Endothelial cell of umbilical vein (primary cell): ENCODE measurements around the gene PAX8.

Experiments
- CTCF ChIP-seq, 2 donors: IDR thresholded peaks; 1 replicate in 1 of 2; 2 replicates in 1 of 2; pipeline ENCODE4 v1.5.1; 2011; ENCODE audit warnings: low read length in 2 of 2, mild to moderate bottlenecking in 2 of 2, moderate library complexity in 2 of 2, control low read depth in 1 of 2, inconsistent platforms in 1 of 2, low read depth in 1 of 2; ENCODE audit not compliant: insufficient read depth in 1 of 2; ENCODE audit errors: extremely low read depth in 1 of 2
- EZH2 ChIP-seq: IDR thresholded peaks from 2 replicates; pipeline ENCODE4 v1.6.1; 2012; ENCODE audit warnings: borderline replicate concordance, low read depth, mild to moderate bottlenecking, moderate library complexity, low read length, inconsistent platforms; ENCODE audit not compliant: severe bottlenecking
- MAX ChIP-seq: IDR thresholded peaks from 2 replicates; pipeline ENCODE4 v1.6.1; 2011; ENCODE audit not compliant: insufficient read depth, insufficient read length

GRCh38 chr2:113282747-113283533 lies 4.2 kb upstream of the PAX8 start:
- TF ChIP-seq CTCF (IDR thresholded peaks at IDR 0.05; ENCODE audit: extremely low read depth in 1 of 2, insufficient read depth in 1 of 2, low read depth in 1 of 2, low read length in 2 of 2) (no peak), EZH2 (no peak), MAX (no peak)
